Measurements from ENCODE around the gene AHDC1.
"Not testable (repeated sequence)": the region's sequence is repeated elsewhere in the genome, so short reads cannot be mapped to it uniquely, and the experiment has no call there.

Gene AHDC1

GRCh38 chr1:27507960-27508665 lies 95.8 kb downstream of the AHDC1 start:
- DNase-seq: no peak

GRCh38 chr1:27506703-27507102 lies 97.2 kb downstream of the AHDC1 start:
- DNase-seq: no peak

GRCh38 chr1:27505420-27505680 lies 98.6 kb downstream of the AHDC1 start:
- DNase-seq: no peak

GRCh38 chr1:27504588-27505419 lies 99.1 kb downstream of the AHDC1 start:
- DNase-seq: no peak

GRCh38 chr1:27503844-27504587 lies 99.9 kb downstream of the AHDC1 start:
- DNase-seq: no peak

GRCh38 chr1:27503033-27503432 lies 100.9 kb downstream of the AHDC1 start:
- no peak for DNase-seq

GRCh38 chr1:27501159-27501558 lies 102.8 kb downstream of the AHDC1 start:
- not testable (repeated sequence) for DNase-seq

GRCh38 chr1:27499142-27499541 lies 104.8 kb downstream of the AHDC1 start:
- no peak for DNase-seq

GRCh38 chr1:27496604-27497155 lies 107.3 kb downstream of the AHDC1 start:
- DNase-seq: no peak

GRCh38 chr1:27492796-27493195 lies 111.1 kb downstream of the AHDC1 start:
- DNase-seq: no peak

- DNase-seq: no peak
Observed at GRCh38 chr1:27491748-27492700, 111.9 kb downstream of the AHDC1 start.

GRCh38 chr1:27489973-27490741 lies 113.8 kb downstream of the AHDC1 start, which contains the start of gene WASF2:
Gene WASF2 (minus strand): TSS chr1:27490167. CDS start chr1:27428890, 61,277 bp downstream.
- peak; percentile 98 for DNase-seq

GRCh38 chr1:27489501-27489972 lies 114.4 kb downstream of the AHDC1 start:
- DNase-seq: no peak

GRCh38 chr1:27487966-27488884 lies 115.7 kb downstream of the AHDC1 start:
- no peak for DNase-seq

GRCh38 chr1:27485363-27485762 lies 118.6 kb downstream of the AHDC1 start:
- no peak for DNase-seq

Measured in NCI-H1092 (cell line).